Chondrocyte (in vitro differentiated cells): ENCODE results near the gene HASPIN. TPM values are rescaled to one million over a fixed set of nuclear protein-coding genes. Genes with fewer than 3 reads are reported as not detected.

Experiments
- DNase-seq: peaks from one replicate; pipeline ENCODE4 v3.0.0; 2021; ENCODE audit warnings: mixed read lengths, low spot score
- H3K27ac Mint-ChIP-seq: one replicate; pipeline ENCODE4 v1.8.0; 2021; ENCODE audit warnings: mild to moderate bottlenecking, moderate library complexity, mixed read lengths; ENCODE audit not compliant: unreplicated experiment
- H3K27me3 Mint-ChIP-seq: 2 replicates; pipeline ENCODE4 v1.8.0; 2021; ENCODE audit warnings: low read depth, mixed read lengths
- H3K36me3 Mint-ChIP-seq: 2 replicates; pipeline ENCODE4 v1.8.0; 2021; ENCODE audit warnings: low read depth, mixed read lengths
- H3K4me1 Mint-ChIP-seq: 2 replicates; pipeline ENCODE4 v1.8.0; 2021; ENCODE audit warnings: low read depth, mild to moderate bottlenecking, mixed read lengths
- H3K4me3 Mint-ChIP-seq: one replicate; pipeline ENCODE4 v1.8.0; 2021; ENCODE audit warnings: mild to moderate bottlenecking, moderate library complexity, mixed read lengths; ENCODE audit not compliant: unreplicated experiment
- H3K9me3 Mint-ChIP-seq: 2 replicates; pipeline ENCODE4 v1.8.0; 2021; ENCODE audit warnings: low read depth, mixed read lengths
- total RNA-seq: library from RNA; stranded (reverse); gene quantifications from 3 replicates; pipeline ENCODE4 v1.2.1, GENCODE V29; 2021
- TF ChIP-seq, protein P1 (sequence below): fragments of 200-600 bp; sonication (generic); IDR thresholded peaks from 2 replicates; pipeline ENCODE4 v1.5.0; 2021; ENCODE audit warnings: antibody characterized with exemption, mild to moderate bottlenecking, moderate library complexity

HASPIN gene
- total RNA-seq, 1 donor from 2014 or later = 2.2 TPM

GRCh38 chr17:3765981-3766380 is 42.3 kb downstream of the HASPIN start:
- DNase-seq = peak; percentile 60
- TF ChIP-seq, protein P1, sequence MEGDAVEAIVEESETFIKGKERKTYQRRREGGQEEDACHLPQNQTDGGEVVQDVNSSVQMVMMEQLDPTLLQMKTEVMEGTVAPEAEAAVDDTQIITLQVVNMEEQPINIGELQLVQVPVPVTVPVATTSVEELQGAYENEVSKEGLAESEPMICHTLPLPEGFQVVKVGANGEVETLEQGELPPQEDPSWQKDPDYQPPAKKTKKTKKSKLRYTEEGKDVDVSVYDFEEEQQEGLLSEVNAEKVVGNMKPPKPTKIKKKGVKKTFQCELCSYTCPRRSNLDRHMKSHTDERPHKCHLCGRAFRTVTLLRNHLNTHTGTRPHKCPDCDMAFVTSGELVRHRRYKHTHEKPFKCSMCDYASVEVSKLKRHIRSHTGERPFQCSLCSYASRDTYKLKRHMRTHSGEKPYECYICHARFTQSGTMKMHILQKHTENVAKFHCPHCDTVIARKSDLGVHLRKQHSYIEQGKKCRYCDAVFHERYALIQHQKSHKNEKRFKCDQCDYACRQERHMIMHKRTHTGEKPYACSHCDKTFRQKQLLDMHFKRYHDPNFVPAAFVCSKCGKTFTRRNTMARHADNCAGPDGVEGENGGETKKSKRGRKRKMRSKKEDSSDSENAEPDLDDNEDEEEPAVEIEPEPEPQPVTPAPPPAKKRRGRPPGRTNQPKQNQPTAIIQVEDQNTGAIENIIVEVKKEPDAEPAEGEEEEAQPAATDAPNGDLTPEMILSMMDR = no peak
- Mint-ChIP-seq H3K36me3 (peaks cover 3% of the 10 kb centered on the region), H3K4me3 (no peak overlapping the region), H3K27me3 (peaks cover 2% of the 10 kb centered on the region), H3K9me3 (peaks cover 6% of the 10 kb centered on the region), H3K4me1 (no peaks in the 10 kb centered on the region), H3K27ac (no peak overlapping the region)

DNA sequence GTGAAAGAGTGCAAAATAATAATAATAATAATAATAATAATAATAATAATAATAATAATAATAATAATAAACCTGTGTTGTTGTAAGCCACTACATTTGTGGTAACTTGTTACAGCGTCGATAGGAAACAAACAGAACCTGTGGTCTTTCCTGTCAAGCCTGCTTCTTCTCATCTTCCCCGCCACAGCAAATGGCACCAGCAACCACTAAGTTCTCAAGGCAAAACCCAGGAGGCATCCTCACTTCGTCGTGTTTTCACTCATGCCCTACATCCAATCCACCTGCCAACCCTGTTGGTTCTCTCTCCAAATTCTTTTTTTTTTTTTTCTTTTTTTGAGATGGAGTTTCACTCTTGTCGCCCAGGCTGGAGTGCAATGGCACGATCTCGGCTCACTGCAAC is 43.1 kb downstream of the HASPIN start:
- Mint-ChIP-seq H3K4me1 (no peaks in the 10 kb centered on the region), H3K27me3 (no peaks in the 10 kb centered on the region)
- peak; percentile 9 for DNase-seq

DNA sequence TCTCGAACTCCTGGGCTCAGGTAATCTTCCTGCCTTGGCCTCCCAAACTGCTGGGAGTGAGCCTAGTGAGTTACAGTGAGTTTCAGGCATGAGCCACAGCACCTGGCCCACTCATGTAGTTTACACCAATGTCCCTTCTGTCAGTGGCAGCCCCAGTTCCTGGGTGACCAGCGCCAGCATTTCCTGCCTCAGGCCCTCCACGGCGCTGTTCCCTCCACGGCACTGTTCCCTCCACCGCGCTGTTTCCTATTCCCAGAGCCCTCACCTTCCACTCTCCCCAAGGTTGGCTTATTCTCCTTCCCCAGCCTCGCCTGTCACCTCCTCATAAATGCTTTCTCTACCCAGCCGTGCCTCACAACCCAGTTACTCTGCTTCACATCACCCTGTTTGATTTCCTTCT is 44.6 kb downstream of the HASPIN start:
- DNase-seq = no peak
- Mint-ChIP-seq H3K9me3 (peaks cover 6% of the 10 kb centered on the region), H3K27me3 (no peaks in the 10 kb centered on the region), H3K4me1 (peaks cover 2% of the 10 kb centered on the region), H3K27ac (no peak overlapping the region), H3K36me3 (peaks cover 3% of the 10 kb centered on the region), H3K4me3 (no peak overlapping the region)
- TF ChIP-seq, protein P1 = no peak

More for the DNA sequence above, 43.1 kb downstream of the HASPIN start:
- TF ChIP-seq, protein P1 = no peak
- Mint-ChIP-seq H3K9me3 (peaks cover 6% of the 10 kb centered on the region), H3K36me3 (peaks cover 3% of the 10 kb centered on the region), H3K4me3 (no peak overlapping the region), H3K27ac (no peak overlapping the region)

- Mint-ChIP-seq H3K27me3 (no peaks in the 10 kb centered on the region), H3K27ac (no peak overlapping the region), H3K4me1 (peaks cover 6% of the 10 kb centered on the region), H3K36me3 (peaks cover 3% of the 10 kb centered on the region), H3K4me3 (no peak overlapping the region), H3K9me3 (peaks cover 6% of the 10 kb centered on the region)
- TF ChIP-seq, protein P1 = no peak
- no peak for DNase-seq
Measured at GRCh38 chr17:3768769-3769168, 45.1 kb downstream of the HASPIN start.

DNA sequence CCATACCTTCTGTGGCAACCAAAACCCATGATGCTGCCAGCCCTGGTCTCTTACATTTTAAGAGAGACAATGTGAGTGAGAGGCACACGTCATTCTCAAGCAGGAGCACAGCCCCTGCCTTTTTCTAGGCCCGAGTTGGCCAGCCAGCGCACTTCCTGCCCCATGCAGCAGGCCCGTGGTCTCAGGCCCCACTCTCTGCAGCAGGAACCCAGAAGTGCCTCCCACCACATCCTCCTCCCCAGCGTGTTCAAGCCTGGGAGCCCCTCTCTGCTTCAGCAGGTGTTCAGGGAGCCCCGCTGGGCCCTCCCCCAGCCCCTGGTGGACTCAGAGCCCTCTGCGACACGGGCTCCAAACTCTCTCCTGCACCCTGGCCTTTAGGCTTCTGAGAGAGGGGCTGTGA is 46.8 kb downstream of the HASPIN start:
- TF ChIP-seq, protein P1 = no peak
- no peak overlapping the region for H3K4me3 Mint-ChIP-seq
- H3K9me3 Mint-ChIP-seq = peaks cover 6% of the 10 kb centered on the region

More for the DNA sequence above, 46.8 kb downstream of the HASPIN start:
- DNase-seq = no peak
- Mint-ChIP-seq H3K27ac (no peak overlapping the region), H3K27me3 (no peaks in the 10 kb centered on the region), H3K4me1 (peaks cover 10% of the 10 kb centered on the region), H3K36me3 (peaks cover 3% of the 10 kb centered on the region)
